WTC11 (cell line): ENCODE data around the gene NNMT. TPM values are rescaled to one million over a fixed set of nuclear protein-coding genes. Genes with fewer than 3 reads are reported as not detected.

Experiments used
- ATAC-seq: fragments of 200-7000 bp; cut with Tn5 transposase; 2 replicates; pipeline ENCODE4 v1.10.0; 2021; ENCODE audit warnings: mild to moderate bottlenecking, moderate library complexity
- Bru-seq: library from RNA; stranded (reverse); fragments of 400-500 nt; gene quantifications from one replicate; lab custom pipeline; 2021; lab: Mats Ljungman, UMichigan
- CTCF ChIA-PET: fragments of 300-600 bp; sonication (Branson Sonifier 250); formaldehyde crosslinking; loops from one replicate; lab custom pipeline; 2021; ENCODE audit warnings: antibody characterized with exemption; lab: Charles Lee
- POLR2A ChIA-PET: fragments of 350-600 bp; sonication (Branson Sonifier 250); formaldehyde crosslinking; loops from one replicate; lab custom pipeline; 2021; ENCODE audit warnings: antibody characterized with exemption; lab: Charles Lee
- DNase-seq: peaks from one replicate; pipeline ENCODE4 v3.0.0; 2021; ENCODE audit warnings: low spot score
- H3K27ac Mint-ChIP-seq: 2 replicates; pipeline ENCODE4 v1.8.0; 2021; ENCODE audit warnings: mixed read lengths
- H3K27me3 Mint-ChIP-seq: 2 replicates; pipeline ENCODE4 v1.8.0; 2021; ENCODE audit warnings: low read depth, mild to moderate bottlenecking, moderate library complexity, mixed read lengths
- H3K36me3 Mint-ChIP-seq: 2 replicates; pipeline ENCODE4 v1.8.0; 2021; ENCODE audit warnings: mixed read lengths
- H3K4me1 Mint-ChIP-seq: 2 replicates; pipeline ENCODE4 v1.8.0; 2022; ENCODE audit warnings: mixed read lengths
- H3K4me3 Mint-ChIP-seq: 2 replicates; pipeline ENCODE4 v1.8.0; 2021; ENCODE audit warnings: mild to moderate bottlenecking, moderate library complexity, mixed read lengths
- H3K9me3 Mint-ChIP-seq: 2 replicates; pipeline ENCODE4 v1.8.0; 2021; ENCODE audit warnings: mixed read lengths
- ATF1 ChIP-seq: sonication (generic); formaldehyde crosslinking; IDR thresholded peaks from 2 replicates; pipeline ENCODE4 v1.8.1; 2023; ENCODE audit warnings: mild to moderate bottlenecking, moderate library complexity, missing genetic modification reagents
- E2F4 ChIP-seq: sonication (generic); formaldehyde crosslinking; IDR thresholded peaks from 2 replicates; pipeline ENCODE4 v1.8.1; 2022; ENCODE audit warnings: low read depth, mild to moderate bottlenecking, moderate library complexity, missing genetic modification reagents, borderline replicate concordance
- E2F5 ChIP-seq: sonication (generic); formaldehyde crosslinking; IDR thresholded peaks from 2 replicates; pipeline ENCODE4 v1.8.1; 2022; ENCODE audit warnings: mild to moderate bottlenecking, moderate library complexity, missing genetic modification reagents
- ESRRA ChIP-seq: sonication (generic); formaldehyde crosslinking; IDR thresholded peaks from 2 replicates; pipeline ENCODE4 v1.8.1; 2022; ENCODE audit warnings: mild to moderate bottlenecking, missing genetic modification reagents, borderline replicate concordance
- FOXK1 ChIP-seq: sonication (generic); formaldehyde crosslinking; IDR thresholded peaks from 2 replicates; pipeline ENCODE4 v1.8.0; 2022; ENCODE audit warnings: mild to moderate bottlenecking, moderate library complexity, missing genetic modification reagents
- FOXP1 ChIP-seq: sonication (generic); formaldehyde crosslinking; IDR thresholded peaks from 2 replicates; pipeline ENCODE4 v1.8.0; 2022; ENCODE audit warnings: missing genetic modification reagents, mild to moderate bottlenecking, moderate library complexity, borderline replicate concordance
- GRHL2 ChIP-seq: fragments of 250-450 bp; sonication (Bioruptor Pico); IDR thresholded peaks from 2 replicates; pipeline ENCODE4 v1.8.0; 2022; ENCODE audit warnings: mild to moderate bottlenecking, moderate library complexity; ENCODE audit not compliant: insufficient replicate concordance, severe bottlenecking
- MXD4 ChIP-seq: fragments of 250-450 bp; sonication (Bioruptor Pico); IDR thresholded peaks from 2 replicates; pipeline ENCODE4 v1.8.0; 2021; ENCODE audit warnings: mild to moderate bottlenecking, moderate library complexity, borderline replicate concordance
- NFATC4 ChIP-seq: fragments of 250-450 bp; sonication (Bioruptor Pico); IDR thresholded peaks from 2 replicates; pipeline ENCODE4 v1.9.0; 2021; ENCODE audit warnings: mild to moderate bottlenecking
- NR1H2 ChIP-seq: sonication (generic); formaldehyde crosslinking; IDR thresholded peaks from 2 replicates; pipeline ENCODE4 v1.9.0; 2021; ENCODE audit warnings: mild to moderate bottlenecking, moderate library complexity, missing genetic modification reagents
- NR2C2 ChIP-seq: sonication (generic); formaldehyde crosslinking; IDR thresholded peaks from 2 replicates; pipeline ENCODE4 v1.8.0; 2022; ENCODE audit warnings: mild to moderate bottlenecking, missing genetic modification reagents
- RELA ChIP-seq: sonication (generic); formaldehyde crosslinking; IDR thresholded peaks from 2 replicates; pipeline ENCODE4 v1.8.1; 2022; ENCODE audit warnings: missing genetic modification reagents, mild to moderate bottlenecking, borderline replicate concordance
- SOX15 ChIP-seq: fragments of 250-450 bp; sonication (Bioruptor Pico); IDR thresholded peaks from 2 replicates; pipeline ENCODE4 v1.9.0; 2021; ENCODE audit warnings: mild to moderate bottlenecking
- TP53 ChIP-seq: sonication (generic); formaldehyde crosslinking; IDR thresholded peaks from 2 replicates; pipeline ENCODE4 v1.8.1; 2023; ENCODE audit warnings: mild to moderate bottlenecking, missing genetic modification reagents
- ZNF121 ChIP-seq: sonication (generic); formaldehyde crosslinking; IDR thresholded peaks from 2 replicates; pipeline ENCODE4 v1.8.0; 2023; ENCODE audit warnings: missing genetic modification reagents
- long read RNA-seq, 3 experiments: library from RNA in 1 of 3; library from capped mRNA in 1 of 3; library from polyadenylated mRNA in 1 of 3; unstranded in 2 of 3; stranded (forward) in 1 of 3; transcript quantifications; one replicate each; pipeline ENCODE4 v2.0.0, GENCODE V29; 2021
- total RNA-seq: library from RNA; stranded (reverse); gene quantifications from 3 replicates; pipeline ENCODE4 v1.2.3, GENCODE V29; 2021

Gene NNMT
- 0.50 to 0.53 TPM in 2 of 3 replicates, not detected in the other for total RNA-seq
- percentile 1 among the genes with signal in this experiment for Bru-seq, nascent RNA
- long read RNA-seq, experiment 1: 0 reads
- long read RNA-seq, experiment 2: 0 reads
- long read RNA-seq, experiment 3: 0 reads

- POLR2A ChIA-PET: no interaction called here
- no peak for ATAC-seq
- no peak within 1 kb of the TSS for H3K4me3 Mint-ChIP-seq
Measured at GRCh38 chr11:114295676-114296604, at the start of gene NNMT. TSS of gene NNMT (plus strand) at chr11:114296399. CDS start at chr11:114296557, 158 bp downstream.

GRCh38 chr11:114247070-114247789 is 49.0 kb upstream of the NNMT start:
- peaks cover 16% of the 10 kb centered on the region for H3K4me1 Mint-ChIP-seq
- no peaks in the 10 kb centered on the region for H3K27me3 Mint-ChIP-seq
- CTCF ChIA-PET: interaction anchor here (0.9 to 3.1 kb wide), 2 partner anchors 14 to 20 kb away, joined by 3 to 10 read pairs; no protein-coding TSS in a partner anchor
- ATAC-seq: no peak
- no peak overlapping the region for H3K4me3 Mint-ChIP-seq
- DNase-seq: no peak
- no peak overlapping the region for H3K27ac Mint-ChIP-seq
- POLR2A ChIA-PET: interaction anchor here (0.6 kb wide), 1 partner anchor 232 kb away, joined by 3 read pairs; no protein-coding TSS in a partner anchor
- TF ChIP-seq ESRRA: no peak
- TF ChIP-seq RELA (CRISPR knock-in tag): no peak
- H3K9me3 Mint-ChIP-seq: no peaks in the 10 kb centered on the region
- H3K36me3 Mint-ChIP-seq: no peaks in the 10 kb centered on the region

More at GRCh38 chr11:114295676-114296604, at the start of gene NNMT:
- CTCF ChIA-PET: no interaction called here
- H3K36me3 Mint-ChIP-seq: peaks cover 8% of the 10 kb centered on the region; the same call in 1 of the 2 replicates
- no peak within 1 kb of the TSS for H3K27ac Mint-ChIP-seq
- H3K27me3 Mint-ChIP-seq: no peaks in the 10 kb centered on the region
- TF ChIP-seq E2F4 (CRISPR knock-in tag): no peak
- TF ChIP-seq FOXK1 (CRISPR knock-in tag): no peak
- no peak for TF ChIP-seq NR2C2 (CRISPR knock-in tag)
- TF ChIP-seq ZNF121 (CRISPR knock-in tag): no peak
- no peak for DNase-seq
- H3K4me1 Mint-ChIP-seq: no peaks in the 10 kb centered on the region
- peaks cover 26% of the 10 kb centered on the region for H3K9me3 Mint-ChIP-seq

- ChIA-PET CTCF (interaction anchor here (1.0 to 2.7 kb wide), 3 partner anchors 11 to 354 kb away, joined by 4 to 44 read pairs (median 4); no protein-coding TSS in a partner anchor), POLR2A (no interaction called here)
- no peak overlapping the region for H3K4me3 Mint-ChIP-seq
- TF ChIP-seq ATF1 (no peak), NR1H2 (CRISPR knock-in tag) (no peak), FOXP1 (CRISPR knock-in tag) (no peak), MXD4 (CRISPR knock-in tag) (no peak), NFATC4 (CRISPR knock-in tag) (no peak), SOX15 (no peak), GRHL2 (no peak), E2F5 (CRISPR knock-in tag) (no peak), TP53 (CRISPR knock-in tag) (no peak)
- H3K36me3 Mint-ChIP-seq: no peaks in the 10 kb centered on the region
- no peaks in the 10 kb centered on the region for H3K9me3 Mint-ChIP-seq
- no peaks in the 10 kb centered on the region; the same call in 1 of the 2 replicates for H3K27me3 Mint-ChIP-seq
- H3K27ac Mint-ChIP-seq: no peak overlapping the region
- ATAC-seq (no peak), DNase-seq (no peak)
- H3K4me1 Mint-ChIP-seq: peaks cover 20% of the 10 kb centered on the region
Measured at GRCh38 chr11:114250180-114250579, 46.0 kb upstream of the NNMT start.
